Fibroblast of lung (primary cell): ENCODE measurements around the gene SPINDOC. TPM values are rescaled to one million over a fixed set of nuclear protein-coding genes. Genes with fewer than 3 reads are reported as not detected.

Source experiments
- DNase-seq, 2 donors: peaks; one replicate each; pipeline versions ENCODE4 v3.0.0 to v3.0.0-alpha.2; 2010; ENCODE audit warnings: low read depth in 2 of 2
- H2AFZ ChIP-seq: 2 replicates; pipeline ENCODE4 v1.5.1; 2012; ENCODE audit warnings: low read length, control low read depth, inconsistent platforms
- H3K27ac ChIP-seq: 2 replicates; pipeline ENCODE4 v1.5.1; 2011; ENCODE audit warnings: low read length, control low read depth; ENCODE audit not compliant: insufficient read depth
- H3K27me3 ChIP-seq: 2 replicates; pipeline ENCODE4 v1.5.1; 2011; ENCODE audit warnings: mild to moderate bottlenecking, low read length; ENCODE audit not compliant: control insufficient read depth, insufficient read depth
- H3K36me3 ChIP-seq: 2 replicates; pipeline ENCODE4 v1.5.1; 2011; ENCODE audit warnings: low read length; ENCODE audit not compliant: control insufficient read depth, insufficient read depth
- H3K4me1 ChIP-seq: 2 replicates; pipeline ENCODE4 v1.5.1; 2011; ENCODE audit warnings: low read length; ENCODE audit not compliant: control insufficient read depth, insufficient read depth; ENCODE audit errors: extremely low read depth
- H3K4me2 ChIP-seq: 2 replicates; pipeline ENCODE4 v1.5.1; 2011; ENCODE audit warnings: low read length, control low read depth; ENCODE audit not compliant: insufficient read depth; ENCODE audit errors: extremely low read depth
- H3K4me3 ChIP-seq, 4 experiments: fragments of 200-600 bp in 1 of 4; sonication (generic) in 1 of 4; replicated peaks in 1 of 4; 2 replicates each; pipeline ENCODE4 v1.5.1; 2011 to 2016; ENCODE audit warnings: low read length in 4 of 4, low read depth in 3 of 4, mild to moderate bottlenecking in 3 of 4, control low read depth in 2 of 4, inconsistent platforms in 1 of 4, mixed read lengths in 1 of 4; ENCODE audit not compliant: insufficient read depth in 1 of 4; ENCODE audit errors: control extremely low read depth in 1 of 4
- H3K79me2 ChIP-seq: 2 replicates; pipeline ENCODE4 v1.5.1; 2012; ENCODE audit warnings: mild to moderate bottlenecking, low read length, inconsistent platforms; ENCODE audit not compliant: control insufficient read depth, insufficient read depth
- H3K9ac ChIP-seq: 2 replicates; pipeline ENCODE4 v1.5.1; 2011; ENCODE audit warnings: mild to moderate bottlenecking, low read length, control low read depth; ENCODE audit not compliant: insufficient read depth
- H3K9me3 ChIP-seq: 2 replicates; pipeline ENCODE4 v1.5.1; 2012; ENCODE audit warnings: low read depth, low read length; ENCODE audit not compliant: control insufficient read depth, insufficient read depth
- H4K20me1 ChIP-seq: 2 replicates; pipeline ENCODE4 v1.5.1; 2011; ENCODE audit warnings: low read length; ENCODE audit not compliant: control insufficient read depth, insufficient read depth; ENCODE audit errors: extremely low read depth
- CTCF ChIP-seq, 2 donors: IDR thresholded peaks in 1 of 2; conservative IDR thresholded peaks in 1 of 2; 1 replicate in 1 of 2; 2 replicates in 1 of 2; pipeline ENCODE4 v1.5.1; 2011 to 2012; ENCODE audit warnings: low read length in 2 of 2, control low read depth in 1 of 2, inconsistent platforms in 1 of 2, low read depth in 1 of 2, mild to moderate bottlenecking in 1 of 2
- EZH2 ChIP-seq: IDR thresholded peaks from 2 replicates; pipeline ENCODE4 v1.5.1; 2012; ENCODE audit warnings: low read length, control low read depth, mild to moderate bottlenecking; ENCODE audit errors: missing control alignments
- polyA plus RNA-seq, 2 donors: library from polyadenylated mRNA; depleted of rRNA in 1 of 2; stranded (reverse) in 1 of 2; unstranded in 1 of 2; fragments of >200 nt; gene quantifications; 2 replicates each; pipeline ENCODE4 v1.2.1, GENCODE V29; 2011 to 2012; ENCODE audit warnings: missing spikeins in 1 of 2
- total RNA-seq: library from RNA; depleted of rRNA; stranded (reverse); fragments of >200 nt; gene quantifications from 2 replicates; pipeline ENCODE4 v1.2.1, GENCODE V29; 2014

The SPINDOC gene
- total and polyA plus RNA-seq, 2 donors (not counting 1 experiment from before 2014, with no cell fraction given): 10.7 to 10.9 TPM

- H3K27ac ChIP-seq: no peak overlapping the region
- peaks cover 14% of the 10 kb centered on the region for H3K4me1 ChIP-seq
- TF ChIP-seq CTCF (conservative IDR thresholded peaks at IDR 0.05 in 1 of 2, IDR thresholded peaks at IDR 0.05 in 1 of 2; ENCODE audit: low read depth in 1 of 2, low read length in 2 of 2) (no peak), EZH2 (no peak)
- no peak overlapping the region for H3K9ac ChIP-seq
- DNase-seq: peak in 1 of 2 donors; percentile 15
- H3K4me2 ChIP-seq: no peak overlapping the region
- no peaks in the 10 kb centered on the region for H4K20me1 ChIP-seq
- no peaks in the 10 kb centered on the region for H3K27me3 ChIP-seq
- peaks cover 11% of the 10 kb centered on the region for H3K36me3 ChIP-seq
- no peaks in the 10 kb centered on the region for H3K9me3 ChIP-seq
- no peak overlapping the region for H2AFZ ChIP-seq
- peaks cover 13% of the 10 kb centered on the region for H3K79me2 ChIP-seq
- H3K4me3 ChIP-seq: no peak overlapping the region
Measured at GRCh38 chr11:63764679-63765647, 48.3 kb upstream of the SPINDOC start.

GRCh38 chr11:63765688-63766241, 47.5 kb upstream of the SPINDOC start:
- H3K4me2 ChIP-seq: no peak overlapping the region
- peak overlapping the region in 1 of 4 experiments; percentile 94 for H3K4me3 ChIP-seq
- DNase-seq: no peak
- no peaks in the 10 kb centered on the region for H3K27me3 ChIP-seq
- no peaks in the 10 kb centered on the region for H3K9me3 ChIP-seq
- H3K36me3 ChIP-seq: peaks cover 11% of the 10 kb centered on the region
- no peaks in the 10 kb centered on the region for H4K20me1 ChIP-seq
- H3K27ac ChIP-seq: no peak overlapping the region
- peaks cover 14% of the 10 kb centered on the region for H3K4me1 ChIP-seq
- no peak overlapping the region for H3K9ac ChIP-seq
- H3K79me2 ChIP-seq: peaks cover 13% of the 10 kb centered on the region
- TF ChIP-seq EZH2 (no peak), CTCF (conservative IDR thresholded peaks at IDR 0.05 in 1 of 2, IDR thresholded peaks at IDR 0.05 in 1 of 2; ENCODE audit: low read depth in 1 of 2, low read length in 2 of 2) (no peak)
- no peak overlapping the region for H2AFZ ChIP-seq

- Histone ChIP-seq H3K4me2 (peak overlapping the region; percentile 94), H3K79me2 (peaks cover 13% of the 10 kb centered on the region), H3K4me1 (peaks cover 14% of the 10 kb centered on the region), H2AFZ (no peak overlapping the region), H3K4me3 (peak overlapping the region; percentile 80 to 94 (median 88)), H3K9me3 (no peaks in the 10 kb centered on the region), H3K27ac (no peak overlapping the region), H3K36me3 (peaks cover 11% of the 10 kb centered on the region), H4K20me1 (no peaks in the 10 kb centered on the region), H3K27me3 (no peaks in the 10 kb centered on the region), H3K9ac (peak overlapping the region; percentile 4)
- DNase-seq: no peak
- TF ChIP-seq CTCF (conservative IDR thresholded peaks at IDR 0.05 in 1 of 2, IDR thresholded peaks at IDR 0.05 in 1 of 2; ENCODE audit: low read depth in 1 of 2, low read length in 2 of 2) (no peak), EZH2 (no peak)
Measured at GRCh38 chr11:63766531-63767235, 46.6 kb upstream of the SPINDOC start.
